Lower leg skin (tissue), 4 donors: ENCODE results near the gene BAHCC1. TPM values are rescaled to one million over a fixed set of nuclear protein-coding genes. Genes with fewer than 3 reads are reported as not detected.

ENCODE experiments used
- DNase-seq, 2 donors: peaks; one replicate each; pipeline ENCODE4 v3.0.0-alpha.2; 2019; ENCODE audit warnings: low spot score in 2 of 2
- H3K4me3 ChIP-seq: fragments of 200-600 bp; sonication (generic); 2 replicates; pipeline ENCODE4 v1.5.1; 2017; ENCODE audit warnings: mild to moderate bottlenecking, low read depth; ENCODE audit not compliant: poor library complexity, severe bottlenecking
- POLR2A ChIP-seq, 2 donors: fragments of 450-650 bp; IDR thresholded peaks; one replicate each; pipeline ENCODE4 v1.6.1; 2016 to 2017; ENCODE audit warnings: antibody characterized with exemption in 2 of 2, mild to moderate bottlenecking in 1 of 2, moderate library complexity in 1 of 2
- WGBS, 2 donors: methylation state at CpG; one replicate each; pipeline ENCODE4 v1.1.5; 2018; 5-methylcytosine and 5-hydroxymethylcytosine counted together
- intact Hi-C: fragments of 100-400 bp; cut with DNase I; formaldehyde crosslinking; loops from one replicate; pipeline ENCODE4 v1.15.0; 2023; ENCODE audit warnings: low total_unique reads
- total RNA-seq, 4 donors: library from RNA; depleted of rRNA; stranded (reverse); fragments of >200 nt; gene quantifications; one replicate each; pipeline ENCODE4 v1.1.0, GENCODE V29; 2016
- TF ChIP-seq, protein P1 (sequence below), 3 donors: fragments of 450-650 bp; IDR thresholded peaks; one replicate each; pipeline ENCODE4 v1.5.1; 2016; ENCODE audit warnings: antibody characterized with exemption in 3 of 3, mild to moderate bottlenecking in 3 of 3, moderate library complexity in 2 of 3

The BAHCC1 gene
- total RNA-seq, 4 donors from 2014 or later, result 4.1 to 14.2 (median 10.0) TPM

DNA sequence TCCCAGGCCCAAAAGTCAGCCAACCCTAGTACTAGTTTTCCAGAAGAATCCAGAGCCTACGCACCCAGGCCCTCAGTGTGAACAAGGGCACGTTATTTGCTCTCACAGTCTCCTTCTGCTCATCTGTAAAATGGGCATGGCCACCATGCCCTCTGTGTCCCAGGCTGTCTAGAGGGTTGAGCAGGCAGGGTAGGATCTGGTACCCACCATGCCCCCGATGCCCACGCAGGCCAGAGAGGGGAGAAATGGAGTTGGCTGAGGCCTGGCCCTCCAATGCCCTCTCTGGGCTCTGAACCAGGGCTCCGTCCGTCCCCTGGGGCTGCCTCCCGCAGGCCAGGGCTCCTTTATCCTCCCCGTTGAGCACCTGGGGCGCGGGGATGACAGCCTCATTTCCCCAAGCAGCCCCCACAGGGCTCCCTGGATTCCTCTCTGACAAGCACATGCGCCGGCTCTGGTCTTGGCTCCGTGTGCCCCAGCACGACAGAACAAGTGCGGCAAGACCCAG is 9.1 kb upstream of the BAHCC1 start:
- no peak overlapping the region for H3K4me3 ChIP-seq
- intact Hi-C loops, result no loop called here
- DNase-seq, result no peak
- TF ChIP-seq, protein P1, sequence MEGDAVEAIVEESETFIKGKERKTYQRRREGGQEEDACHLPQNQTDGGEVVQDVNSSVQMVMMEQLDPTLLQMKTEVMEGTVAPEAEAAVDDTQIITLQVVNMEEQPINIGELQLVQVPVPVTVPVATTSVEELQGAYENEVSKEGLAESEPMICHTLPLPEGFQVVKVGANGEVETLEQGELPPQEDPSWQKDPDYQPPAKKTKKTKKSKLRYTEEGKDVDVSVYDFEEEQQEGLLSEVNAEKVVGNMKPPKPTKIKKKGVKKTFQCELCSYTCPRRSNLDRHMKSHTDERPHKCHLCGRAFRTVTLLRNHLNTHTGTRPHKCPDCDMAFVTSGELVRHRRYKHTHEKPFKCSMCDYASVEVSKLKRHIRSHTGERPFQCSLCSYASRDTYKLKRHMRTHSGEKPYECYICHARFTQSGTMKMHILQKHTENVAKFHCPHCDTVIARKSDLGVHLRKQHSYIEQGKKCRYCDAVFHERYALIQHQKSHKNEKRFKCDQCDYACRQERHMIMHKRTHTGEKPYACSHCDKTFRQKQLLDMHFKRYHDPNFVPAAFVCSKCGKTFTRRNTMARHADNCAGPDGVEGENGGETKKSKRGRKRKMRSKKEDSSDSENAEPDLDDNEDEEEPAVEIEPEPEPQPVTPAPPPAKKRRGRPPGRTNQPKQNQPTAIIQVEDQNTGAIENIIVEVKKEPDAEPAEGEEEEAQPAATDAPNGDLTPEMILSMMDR (IDR thresholded peaks at IDR 0.05), result no peak
- TF ChIP-seq POLR2A (IDR thresholded peaks at IDR 0.05), result no peak
- 28 to 34% methylated on average over 13 to 15 of the region's 15 CpGs for WGBS, 2 donors

DNA sequence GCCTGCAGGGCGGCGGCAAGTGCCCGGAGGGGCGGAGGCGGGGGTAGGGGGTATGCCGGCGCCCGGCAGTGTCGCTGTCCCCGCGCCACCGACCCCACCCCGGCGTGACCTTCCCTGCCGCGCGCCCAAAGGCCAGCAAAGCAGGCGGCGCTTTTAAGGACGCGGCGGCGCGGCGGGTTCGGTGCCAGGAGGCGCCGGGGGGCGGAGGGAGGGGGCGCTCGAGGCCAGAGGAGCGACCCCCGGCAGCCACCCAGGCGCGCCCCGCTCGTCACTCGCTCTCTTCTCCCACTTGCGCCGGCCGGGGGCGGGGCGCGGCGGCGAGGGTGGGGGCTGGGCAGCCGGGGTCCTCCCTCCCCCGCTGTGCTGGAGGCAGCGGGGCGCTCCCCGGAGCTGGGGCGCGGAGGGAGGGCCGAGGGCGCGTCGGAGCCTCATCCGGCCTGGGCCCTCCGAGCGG is 8.6 kb upstream of the BAHCC1 start:
- intact Hi-C loops, result no loop called here
- H3K4me3 ChIP-seq, result peak overlapping the region; percentile 65
- DNase-seq, result no peak
- 0 to 1% methylated on average over 14 to 27 of the region's 60 CpGs for WGBS, 2 donors
- TF ChIP-seq, protein P1 (IDR thresholded peaks at IDR 0.05), result no peak
- no peak for TF ChIP-seq POLR2A (IDR thresholded peaks at IDR 0.05)

DNA sequence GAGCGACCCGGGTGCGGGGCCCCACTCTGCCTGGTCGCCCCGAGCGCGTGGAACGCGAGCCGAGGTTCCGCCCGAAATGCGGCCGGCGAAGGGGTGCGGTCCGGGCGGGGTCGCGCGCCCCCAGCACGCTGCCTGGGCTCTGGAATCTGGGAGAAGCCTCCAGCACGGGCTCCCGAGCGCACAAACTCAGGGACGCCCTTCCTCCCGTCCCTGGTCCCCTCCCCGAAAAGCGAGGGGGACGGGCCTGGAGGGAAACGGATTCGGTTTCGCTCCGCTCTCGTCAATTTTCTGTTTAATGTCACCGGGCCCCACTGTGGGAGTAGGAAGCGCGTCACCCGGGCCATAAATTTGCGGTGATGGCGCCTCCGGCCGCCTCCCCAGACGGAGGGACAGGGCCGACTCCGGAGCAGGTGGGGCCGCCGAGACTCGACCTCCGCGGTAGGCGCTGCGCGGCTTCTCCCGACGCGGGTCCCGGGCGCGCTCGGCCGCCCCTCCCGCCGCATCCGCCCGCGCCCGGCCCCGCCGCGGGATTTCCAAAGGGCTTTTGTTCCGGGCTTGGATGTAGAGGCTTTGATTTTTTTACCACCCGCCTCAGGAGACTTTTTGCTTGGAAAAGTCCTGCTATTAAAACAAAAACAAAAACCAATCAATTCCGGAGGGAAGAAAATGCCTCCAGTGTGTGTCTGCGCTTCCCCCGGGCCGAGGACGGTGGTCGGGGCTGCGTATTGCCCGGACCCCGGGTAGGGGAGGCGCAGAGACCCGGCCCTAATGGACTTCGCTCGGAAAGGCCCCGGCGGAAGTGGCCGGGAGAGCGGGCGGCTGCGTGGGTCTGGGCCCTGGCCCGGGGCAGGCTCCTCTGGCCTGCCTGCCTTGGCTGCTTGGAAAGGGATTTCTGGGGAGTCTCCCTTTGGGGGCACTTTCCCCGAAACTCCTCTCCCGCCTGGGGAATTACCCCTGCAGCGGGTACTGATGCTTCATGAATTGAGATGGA is 7.9 kb upstream of the BAHCC1 start:
- peak overlapping the region; percentile 65 for H3K4me3 ChIP-seq
- intact Hi-C loops, result no loop called here
- WGBS, 2 donors, result 4 to 9% methylated on average over 34 to 61 of the region's 96 CpGs
- no peak for DNase-seq
- TF ChIP-seq, protein P1 (IDR thresholded peaks at IDR 0.05), result no peak
- TF ChIP-seq POLR2A (IDR thresholded peaks at IDR 0.05), result no peak

DNA sequence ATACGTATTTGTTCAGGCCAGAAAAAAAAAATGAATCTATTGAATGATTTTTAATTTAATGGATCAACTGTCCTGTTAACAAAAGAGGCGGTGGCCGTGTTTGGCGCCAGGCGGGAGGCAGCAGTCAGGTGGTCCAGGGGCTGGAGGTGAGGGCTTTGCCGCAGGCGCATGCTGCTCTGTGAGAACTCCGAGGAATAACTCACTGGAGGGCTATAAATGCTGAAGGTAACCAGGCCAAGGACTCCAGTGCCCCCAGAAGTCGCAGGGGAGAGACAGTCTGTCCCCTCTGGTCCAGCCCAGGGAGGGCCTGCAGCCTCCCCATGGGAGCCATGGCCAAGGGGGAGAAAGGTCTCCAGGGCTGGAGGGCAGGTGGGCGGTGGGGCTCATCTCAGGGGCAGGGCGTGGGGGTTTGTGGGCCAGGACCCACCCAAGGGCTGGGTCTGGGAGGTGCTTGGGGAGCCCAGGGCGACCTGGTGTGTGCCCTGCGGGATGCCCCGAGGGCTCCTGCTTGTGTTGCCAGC is 7.1 kb upstream of the BAHCC1 start:
- WGBS, 2 donors, result 50 to 61% methylated on average over 13 to 14 of the region's 14 CpGs
- no peak for DNase-seq
- no peak overlapping the region for H3K4me3 ChIP-seq
- intact Hi-C loops, result no loop called here
- TF ChIP-seq, protein P1 (IDR thresholded peaks at IDR 0.05), result no peak
- no peak for TF ChIP-seq POLR2A (IDR thresholded peaks at IDR 0.05)

DNA sequence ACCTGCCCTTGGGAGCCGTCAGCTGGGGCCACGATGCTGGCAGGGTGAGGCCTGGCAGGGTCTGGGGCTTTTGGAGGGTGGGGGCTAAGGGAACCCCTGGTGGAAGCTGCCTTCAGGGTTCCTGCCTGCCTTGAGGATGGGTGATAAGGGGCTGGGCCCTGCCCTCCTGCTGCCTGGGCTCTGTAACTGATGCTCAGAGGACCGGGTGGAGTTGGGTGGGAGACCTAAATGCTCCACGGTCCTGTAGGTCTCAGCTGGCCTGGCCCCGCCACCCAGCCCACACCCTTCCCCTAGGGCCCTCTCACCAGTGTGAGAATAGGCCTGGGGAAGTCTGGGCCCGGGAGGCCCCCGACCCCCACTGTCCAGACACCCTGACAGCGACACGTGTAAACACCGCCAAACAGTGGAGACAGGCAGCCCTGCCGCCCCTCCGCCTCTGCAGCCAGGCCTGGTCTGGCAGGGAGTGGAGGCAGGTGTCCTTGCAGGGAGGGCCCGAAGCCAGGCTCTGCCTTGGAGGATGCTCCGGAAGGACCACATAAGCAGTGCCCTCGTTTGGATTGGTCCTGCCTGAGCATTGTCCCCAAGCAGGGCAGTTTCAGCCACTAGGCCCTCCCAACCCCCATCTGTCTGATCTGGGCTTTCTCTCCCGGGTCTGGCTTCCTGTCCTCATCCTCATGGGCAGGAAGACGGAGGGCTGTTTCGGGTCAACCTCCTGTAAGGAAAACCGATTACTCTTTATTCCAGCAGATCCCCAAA is 6.5 kb upstream of the BAHCC1 start:
- TF ChIP-seq, protein P1 (IDR thresholded peaks at IDR 0.05), result no peak
- TF ChIP-seq POLR2A (IDR thresholded peaks at IDR 0.05), result no peak
- intact Hi-C loops, result no loop called here
- WGBS, 2 donors, result 39 to 43% methylated on average over 11 to 14 of the region's 19 CpGs
- H3K4me3 ChIP-seq, result no peak overlapping the region
- no peak for DNase-seq
